GM13976 (cell line): ENCODE data around the gene ADIPOQ.
"Not testable (repeated sequence)": the region's sequence is repeated elsewhere in the genome, so short reads cannot be mapped to it uniquely, and the experiment has no call there.

Experiments used
- DNase-seq: peaks from one replicate; pipeline ENCODE4 v3.0.0; 2012; ENCODE audit warnings: low spot score
- in situ Hi-C: fragments of 300-500 bp; cut with MboI; formaldehyde crosslinking; loops from one replicate; pipeline ENCODE4 v1.12.0; 2022; ENCODE audit warnings: low sequenced_read_pairs, mixed read lengths, inconsistent platforms; ENCODE audit not compliant: unreplicated experiment
- TF ChIP-seq, protein P1 (sequence below): IDR thresholded peaks from 2 replicates; pipeline ENCODE4 v1.5.1; 2012; ENCODE audit warnings: borderline replicate concordance, mild to moderate bottlenecking; ENCODE audit not compliant: insufficient read depth; ENCODE audit errors: extremely low read depth, missing control alignments, control extremely low read depth

ADIPOQ gene

DNA sequence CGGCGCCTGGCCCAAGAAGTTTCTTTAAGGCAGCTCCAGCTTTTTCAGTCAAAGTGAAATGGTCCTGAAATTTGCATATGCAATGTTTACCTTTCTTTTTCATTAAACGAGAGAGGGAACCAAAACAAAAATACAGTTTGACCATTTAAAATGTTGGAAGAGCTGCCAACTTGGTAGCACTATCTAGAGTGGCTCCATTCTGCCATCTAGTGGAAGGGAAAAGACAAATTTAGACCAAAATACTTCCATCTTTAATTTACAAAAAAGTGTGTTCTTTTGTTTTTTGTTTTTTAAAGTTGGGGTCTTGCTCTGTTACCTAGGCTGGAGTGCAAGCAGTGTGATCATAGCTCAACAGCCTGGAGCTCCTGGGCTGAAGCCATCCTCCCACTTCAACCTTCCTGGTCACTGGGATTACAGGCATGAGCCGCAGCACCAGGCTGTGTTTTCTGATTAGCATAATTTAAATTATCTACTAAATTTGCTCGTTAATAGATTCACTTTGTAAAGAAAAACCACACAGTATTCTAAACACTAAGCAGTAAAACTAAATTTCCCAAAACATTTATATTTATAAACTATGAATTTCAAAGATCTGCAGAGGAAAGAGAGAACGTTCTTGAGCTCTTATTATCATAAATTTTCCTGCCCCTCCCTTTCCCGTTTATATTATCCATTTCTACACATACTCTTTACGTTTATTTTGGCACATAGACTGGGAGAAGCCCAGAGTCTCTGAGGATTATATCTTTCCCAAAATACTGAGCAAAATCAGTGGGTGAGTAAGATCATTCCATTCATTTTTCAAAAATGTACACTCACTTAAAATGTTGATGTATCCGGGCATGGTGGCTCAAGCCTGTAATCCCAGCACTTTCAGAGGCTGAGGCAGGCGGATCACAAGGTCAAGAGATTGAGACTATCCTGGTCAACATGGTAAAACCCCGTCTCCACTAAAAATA, 20.8 kb upstream of the ADIPOQ start:
- in situ Hi-C loops: no loop called here
- peak; percentile 65 for DNase-seq
- TF ChIP-seq, protein P1, sequence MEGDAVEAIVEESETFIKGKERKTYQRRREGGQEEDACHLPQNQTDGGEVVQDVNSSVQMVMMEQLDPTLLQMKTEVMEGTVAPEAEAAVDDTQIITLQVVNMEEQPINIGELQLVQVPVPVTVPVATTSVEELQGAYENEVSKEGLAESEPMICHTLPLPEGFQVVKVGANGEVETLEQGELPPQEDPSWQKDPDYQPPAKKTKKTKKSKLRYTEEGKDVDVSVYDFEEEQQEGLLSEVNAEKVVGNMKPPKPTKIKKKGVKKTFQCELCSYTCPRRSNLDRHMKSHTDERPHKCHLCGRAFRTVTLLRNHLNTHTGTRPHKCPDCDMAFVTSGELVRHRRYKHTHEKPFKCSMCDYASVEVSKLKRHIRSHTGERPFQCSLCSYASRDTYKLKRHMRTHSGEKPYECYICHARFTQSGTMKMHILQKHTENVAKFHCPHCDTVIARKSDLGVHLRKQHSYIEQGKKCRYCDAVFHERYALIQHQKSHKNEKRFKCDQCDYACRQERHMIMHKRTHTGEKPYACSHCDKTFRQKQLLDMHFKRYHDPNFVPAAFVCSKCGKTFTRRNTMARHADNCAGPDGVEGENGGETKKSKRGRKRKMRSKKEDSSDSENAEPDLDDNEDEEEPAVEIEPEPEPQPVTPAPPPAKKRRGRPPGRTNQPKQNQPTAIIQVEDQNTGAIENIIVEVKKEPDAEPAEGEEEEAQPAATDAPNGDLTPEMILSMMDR: peak; percentile 53

DNA sequence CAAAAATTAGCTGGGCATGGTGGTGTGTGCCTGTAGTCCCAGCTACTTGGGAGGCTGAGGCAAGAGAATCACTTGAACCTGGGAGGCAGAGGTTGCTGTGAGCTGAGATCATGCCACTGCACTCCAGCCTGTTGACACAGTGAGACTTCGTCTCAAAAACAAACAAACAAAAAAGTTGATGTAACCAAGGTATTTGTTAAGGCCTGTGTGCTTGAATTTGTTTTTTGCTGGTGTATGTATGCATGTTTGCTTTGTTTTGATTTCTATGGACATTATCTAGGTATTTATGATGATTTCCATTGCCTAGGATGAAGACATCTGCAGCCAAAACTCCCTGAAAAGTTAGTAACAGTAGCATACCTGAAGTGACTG, 20.1 kb upstream of the ADIPOQ start:
- in situ Hi-C loops, DNase-seq: not testable (repeated sequence)

DNA sequence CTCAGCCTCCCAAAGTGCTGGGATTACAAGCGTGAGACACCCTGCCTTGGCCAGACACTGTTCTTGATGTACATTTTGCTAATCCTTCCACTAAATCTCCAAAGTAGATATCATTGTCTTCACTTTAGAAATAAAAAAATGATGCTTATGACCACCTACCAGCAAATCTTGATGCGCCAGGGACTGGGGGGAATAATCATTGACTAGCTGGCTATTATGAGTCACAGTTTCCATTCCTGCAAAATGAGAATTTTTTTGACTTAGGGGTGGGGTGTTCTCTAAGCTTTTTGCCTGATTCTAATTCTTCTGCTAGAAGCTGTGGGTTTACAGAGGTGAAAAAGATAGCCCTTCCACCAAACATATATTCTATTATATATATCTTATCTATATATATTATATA, 19.1 kb upstream of the ADIPOQ start:
- TF ChIP-seq, protein P1: no peak
- DNase-seq: no peak
- in situ Hi-C loops: no loop called here

DNA sequence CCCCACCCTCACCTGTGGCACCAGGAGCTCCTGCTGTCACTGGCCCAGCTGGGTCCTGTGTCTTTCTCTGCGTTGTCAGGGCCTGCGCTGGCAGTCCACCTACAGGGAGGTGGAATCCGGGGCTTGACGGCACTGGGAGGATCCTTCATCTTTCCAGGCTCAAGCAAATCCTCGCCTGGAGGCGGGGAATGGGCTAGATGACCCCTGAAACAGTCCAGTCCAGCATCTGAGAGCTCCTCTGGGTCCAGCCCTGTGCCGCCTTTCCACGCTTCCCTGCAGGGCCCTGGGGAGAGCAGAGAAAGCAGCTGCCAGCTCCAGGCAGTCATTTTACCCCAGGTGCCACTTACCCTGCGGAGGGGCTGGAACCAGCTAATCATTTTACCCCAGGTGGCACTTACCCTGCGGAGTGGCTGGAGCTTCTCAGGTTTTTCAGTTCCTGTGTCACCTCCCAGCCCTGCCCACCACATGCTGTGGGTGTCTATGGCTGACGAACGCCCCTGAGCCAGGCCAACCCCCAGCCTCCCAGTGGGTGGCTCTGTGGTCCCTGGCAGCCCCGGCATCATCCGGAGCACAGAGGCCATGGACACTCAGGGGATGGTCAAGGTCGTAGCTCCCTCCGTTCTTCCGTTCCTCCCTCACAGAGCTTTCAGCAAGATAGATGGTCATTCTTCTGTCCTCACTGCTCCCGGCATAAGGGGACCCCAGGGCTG, 17.9 kb upstream of the ADIPOQ start:
- DNase-seq: no peak
- in situ Hi-C loops: no loop called here
- TF ChIP-seq, protein P1: no peak

DNA sequence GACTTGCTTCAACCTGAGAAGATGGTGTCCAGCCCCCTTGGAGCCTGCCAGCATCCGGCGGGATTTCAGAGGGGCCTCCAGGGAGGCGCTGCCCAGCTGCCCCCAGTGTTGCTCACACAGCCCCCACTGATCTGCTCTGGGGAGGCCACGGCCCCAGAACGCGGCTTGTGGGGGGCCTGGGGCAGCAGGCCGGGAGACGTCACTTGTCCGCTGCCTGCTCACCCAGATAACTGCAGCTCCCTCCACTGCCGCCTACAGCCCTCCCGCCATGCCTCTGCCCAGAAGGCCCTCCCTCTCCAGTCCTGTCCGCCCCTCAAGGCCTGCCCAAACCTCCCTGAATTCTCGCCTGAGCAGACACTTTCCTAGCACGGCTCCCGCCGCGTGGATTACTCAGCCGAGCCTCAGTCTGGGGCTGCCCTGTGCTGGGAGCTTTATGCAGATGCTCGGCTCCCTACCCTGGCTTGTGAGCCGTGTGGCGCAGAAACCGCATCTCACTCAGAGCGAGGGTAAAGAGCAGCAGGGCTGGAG, 17.2 kb upstream of the ADIPOQ start:
- no peak for DNase-seq
- in situ Hi-C loops: no loop called here

DNA sequence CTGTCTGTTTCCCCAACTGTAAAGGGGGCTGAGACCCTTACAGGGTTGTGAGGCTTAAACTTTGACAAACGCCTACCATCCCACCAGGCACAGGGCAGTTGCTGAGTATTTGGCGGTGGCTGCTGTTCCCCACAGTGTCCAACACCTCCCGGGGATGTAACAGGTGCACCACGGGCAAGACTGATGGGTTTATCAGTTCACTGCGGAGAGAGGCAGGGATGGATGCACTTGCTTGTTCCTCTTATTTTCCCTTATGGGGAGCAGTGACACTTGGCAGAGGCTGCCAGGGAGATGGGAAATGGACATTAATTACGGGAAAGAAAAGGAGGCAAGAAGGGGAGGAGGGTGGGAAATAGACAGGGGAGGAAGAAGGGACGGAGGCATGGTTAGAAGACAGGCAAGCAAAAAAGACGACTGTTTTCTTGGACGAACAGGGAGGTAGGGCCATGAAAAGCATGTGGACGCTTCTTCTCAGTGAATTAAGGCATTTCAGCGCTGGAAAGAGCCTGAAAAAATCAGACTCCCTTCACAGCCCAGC, 16.6 kb upstream of the ADIPOQ start:
- TF ChIP-seq, protein P1: no peak
- DNase-seq: no peak
- in situ Hi-C loops: no loop called here

More for the DNA sequence above, 17.2 kb upstream of the ADIPOQ start:
- TF ChIP-seq, protein P1: no peak
